GM12864 (cell line): ENCODE measurements around the gene KCTD13.
"Not testable (repeated sequence)": the region's sequence is repeated elsewhere in the genome, so short reads cannot be mapped to it uniquely, and the experiment has no call there.

Source experiments
- DNase-seq: peaks from one replicate; pipeline ENCODE4 v3.0.0-alpha.2; 2011; ENCODE audit warnings: low read depth
- H3K4me3 ChIP-seq: 2 replicates; pipeline ENCODE4 v1.5.1; 2011; ENCODE audit warnings: mild to moderate bottlenecking, low read depth, low read length, control low read depth
- TF ChIP-seq, protein P1 (sequence below): IDR thresholded peaks from 2 replicates; pipeline ENCODE4 v1.5.1; 2011; ENCODE audit warnings: low read depth, mild to moderate bottlenecking, moderate library complexity, low read length, control low read depth, inconsistent platforms; ENCODE audit errors: missing control alignments

KCTD13 gene

DNA sequence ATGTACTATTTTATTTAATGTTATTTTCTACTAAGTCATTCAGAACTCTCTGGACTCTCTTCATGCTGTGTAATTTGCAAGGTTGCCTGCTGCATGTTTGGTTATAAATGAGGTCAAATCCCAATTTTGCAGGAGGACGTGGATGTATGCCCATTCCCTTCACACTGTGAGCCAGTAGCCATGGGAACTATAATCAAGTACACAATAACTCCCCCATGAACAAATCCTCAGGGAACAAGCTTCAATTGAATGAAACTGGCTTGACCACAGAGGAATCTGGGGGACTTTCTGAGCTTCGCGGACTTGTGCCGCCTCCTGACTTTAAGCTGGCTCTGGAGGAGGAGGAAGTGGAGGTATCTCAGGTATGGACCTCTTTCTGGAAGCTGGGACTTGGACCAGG, 14.6 kb upstream of the KCTD13 start:
- TF ChIP-seq, protein P1, sequence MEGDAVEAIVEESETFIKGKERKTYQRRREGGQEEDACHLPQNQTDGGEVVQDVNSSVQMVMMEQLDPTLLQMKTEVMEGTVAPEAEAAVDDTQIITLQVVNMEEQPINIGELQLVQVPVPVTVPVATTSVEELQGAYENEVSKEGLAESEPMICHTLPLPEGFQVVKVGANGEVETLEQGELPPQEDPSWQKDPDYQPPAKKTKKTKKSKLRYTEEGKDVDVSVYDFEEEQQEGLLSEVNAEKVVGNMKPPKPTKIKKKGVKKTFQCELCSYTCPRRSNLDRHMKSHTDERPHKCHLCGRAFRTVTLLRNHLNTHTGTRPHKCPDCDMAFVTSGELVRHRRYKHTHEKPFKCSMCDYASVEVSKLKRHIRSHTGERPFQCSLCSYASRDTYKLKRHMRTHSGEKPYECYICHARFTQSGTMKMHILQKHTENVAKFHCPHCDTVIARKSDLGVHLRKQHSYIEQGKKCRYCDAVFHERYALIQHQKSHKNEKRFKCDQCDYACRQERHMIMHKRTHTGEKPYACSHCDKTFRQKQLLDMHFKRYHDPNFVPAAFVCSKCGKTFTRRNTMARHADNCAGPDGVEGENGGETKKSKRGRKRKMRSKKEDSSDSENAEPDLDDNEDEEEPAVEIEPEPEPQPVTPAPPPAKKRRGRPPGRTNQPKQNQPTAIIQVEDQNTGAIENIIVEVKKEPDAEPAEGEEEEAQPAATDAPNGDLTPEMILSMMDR = no peak
- no peak for DNase-seq
- no peak overlapping the region for H3K4me3 ChIP-seq

DNA sequence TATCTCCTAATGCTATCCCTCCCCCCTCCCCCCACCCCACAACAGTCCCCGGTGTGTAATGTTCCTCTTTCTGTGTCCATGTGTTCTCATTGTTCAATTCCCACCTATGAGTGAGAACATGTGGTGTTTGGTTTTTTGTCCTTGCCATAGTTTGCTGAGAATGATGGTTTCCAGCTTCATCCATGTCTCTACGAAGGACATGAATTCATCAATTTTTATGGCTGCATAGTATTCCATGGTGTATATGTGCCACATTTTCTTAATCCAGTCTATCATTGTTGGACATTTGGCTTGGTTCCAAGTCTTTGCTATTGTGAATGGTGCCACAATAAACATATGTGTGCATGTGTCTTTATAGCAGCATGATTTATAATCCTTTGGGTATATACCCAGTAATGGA, 5.7 kb upstream of the KCTD13 start:
- H3K4me3 ChIP-seq, DNase-seq: not testable (repeated sequence)

DNA sequence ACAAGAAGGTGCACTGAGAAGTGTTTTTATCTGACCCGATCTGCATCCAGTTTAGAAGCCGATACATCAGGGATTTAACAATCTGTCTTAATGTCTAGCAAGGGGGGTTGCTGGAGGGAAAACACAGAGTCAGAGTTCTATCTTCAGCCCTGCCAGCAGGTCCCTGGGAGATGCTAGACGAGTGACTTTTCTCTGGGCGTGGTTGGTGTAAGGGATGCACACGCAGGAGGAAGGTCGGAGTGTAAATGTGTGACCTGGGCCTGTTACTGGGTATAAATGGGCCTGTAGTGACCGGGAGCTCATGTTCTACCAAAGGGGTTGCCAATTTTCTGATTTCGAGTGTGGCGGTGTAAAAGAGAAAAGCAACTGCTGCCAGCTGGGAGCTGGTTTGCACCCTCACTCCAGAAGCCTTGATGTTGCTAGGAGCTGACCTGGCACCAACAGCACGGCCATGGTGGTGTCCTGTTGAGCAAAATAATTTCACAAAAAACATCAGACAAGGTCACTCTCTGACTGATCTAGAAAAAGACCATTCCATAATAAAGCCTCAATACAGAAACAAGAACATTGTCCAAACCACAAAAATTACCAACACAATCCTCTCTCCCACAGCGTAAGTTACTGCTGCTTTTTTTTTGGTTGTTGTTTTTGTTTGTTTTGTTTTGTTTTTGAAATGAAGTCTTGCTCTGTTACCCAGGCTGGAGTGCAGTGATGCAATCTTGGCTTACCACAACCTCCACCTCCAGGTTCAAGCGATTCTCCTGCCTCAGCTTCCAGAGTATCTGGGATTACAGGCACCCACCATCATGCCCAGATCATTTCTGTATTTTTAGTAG, 1.3 kb upstream of the KCTD13 start:
- no peak for DNase-seq
- TF ChIP-seq, protein P1 = no peak
- H3K4me3 ChIP-seq = peak overlapping the region; percentile 88; the same call in 1 of the 2 replicates

DNA sequence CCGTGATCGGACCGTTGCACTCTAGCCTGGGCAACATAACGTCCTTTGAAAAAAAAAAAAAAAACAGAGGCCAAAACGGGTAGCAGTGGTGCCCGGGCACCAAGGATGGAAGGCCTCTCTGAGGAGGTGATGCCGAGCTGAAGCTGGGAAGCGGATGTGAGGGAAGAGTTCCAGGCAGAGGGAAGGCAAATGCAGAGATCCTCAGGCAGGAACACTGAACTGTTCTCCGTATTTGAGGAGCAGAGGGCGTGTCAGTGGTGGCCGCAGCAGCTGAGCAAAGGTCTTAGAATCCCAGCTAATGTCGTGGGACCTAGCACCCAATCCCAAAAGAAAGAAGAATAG, 656 bp upstream of the KCTD13 start:
- peak overlapping the region; percentile 88 for H3K4me3 ChIP-seq
- DNase-seq = no peak
- TF ChIP-seq, protein P1 = no peak

DNA sequence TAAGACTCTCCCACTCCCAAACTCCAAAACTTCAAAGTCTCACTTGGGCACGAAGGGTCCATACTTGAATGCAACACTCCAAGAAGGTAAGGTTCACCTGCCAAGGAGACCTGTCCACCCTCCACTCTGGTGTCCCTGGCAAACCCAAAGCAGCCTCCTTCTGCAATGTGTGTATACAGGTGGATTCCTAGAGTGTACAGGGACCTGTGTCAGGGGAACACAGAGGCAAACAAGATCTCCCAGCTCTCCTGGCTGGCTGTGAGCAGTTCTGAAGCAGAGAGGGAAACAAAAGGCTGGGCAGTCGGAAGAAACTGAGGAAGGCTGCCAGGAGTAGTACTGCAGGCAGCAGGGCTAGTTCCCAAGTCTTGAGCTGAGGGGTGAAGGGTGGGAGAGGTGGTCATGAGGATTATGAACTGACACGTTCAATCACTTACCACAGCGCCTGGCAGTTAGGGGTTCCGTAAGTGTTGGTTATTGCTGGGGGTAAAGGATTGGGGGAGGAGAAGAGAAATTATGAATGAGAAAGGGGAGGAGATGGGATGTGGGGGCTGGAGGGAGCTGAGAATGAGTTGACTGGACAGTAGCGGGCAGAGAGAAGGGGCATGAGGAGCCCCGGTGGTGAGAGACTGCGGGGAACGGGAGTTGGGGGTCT, 795 bp downstream of the KCTD13 start:
- peak overlapping the region; percentile 88 for H3K4me3 ChIP-seq
- DNase-seq = no peak
- TF ChIP-seq, protein P1 = no peak

DNA sequence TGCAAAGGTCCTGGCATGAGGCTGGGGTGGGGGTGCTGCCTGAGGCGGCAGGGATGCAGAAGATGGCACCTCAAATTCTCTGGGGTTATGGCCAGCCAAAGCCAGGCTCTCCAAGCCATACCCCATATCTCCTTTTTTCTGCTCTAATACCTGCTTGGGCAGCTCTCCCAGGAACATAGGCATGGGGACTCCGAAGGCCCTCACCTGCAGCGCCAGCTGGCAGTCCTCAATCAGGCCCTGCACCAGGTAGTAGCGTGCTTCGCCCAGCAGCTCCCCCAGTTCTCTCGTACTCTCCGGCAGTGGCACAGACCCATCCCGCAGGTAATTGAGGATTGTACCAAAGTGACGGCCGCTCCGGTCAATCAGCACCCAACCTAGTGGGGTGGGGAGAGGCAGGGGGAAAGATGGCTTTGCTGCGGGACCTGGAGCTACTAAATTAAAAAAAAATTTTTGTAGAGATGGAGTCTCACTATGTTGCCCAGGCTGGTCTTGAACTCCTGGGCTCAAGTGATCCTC, 3.0 kb downstream of the KCTD13 start:
- no peak for DNase-seq
- H3K4me3 ChIP-seq = no peak overlapping the region

DNA sequence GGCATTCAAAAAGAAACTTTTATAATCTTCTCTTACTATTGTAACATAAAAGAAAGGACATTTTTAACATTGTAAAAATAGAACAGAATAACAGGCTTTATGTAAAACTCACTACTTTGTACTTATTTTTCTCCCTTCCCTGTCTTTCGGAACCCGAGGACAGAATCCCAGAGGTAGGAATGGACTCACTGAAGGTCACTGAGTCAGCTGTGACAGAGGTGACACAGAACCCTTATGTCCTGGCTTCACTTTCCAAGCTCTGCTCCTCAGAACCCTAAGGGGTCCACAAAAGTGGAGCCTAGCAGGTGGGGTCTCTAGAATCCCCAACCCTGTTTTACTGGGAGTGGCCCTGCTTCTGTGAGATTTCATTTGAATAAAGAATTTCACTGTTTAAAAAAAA, 3.7 kb downstream of the KCTD13 start:
- H3K4me3 ChIP-seq = no peak overlapping the region
- TF ChIP-seq, protein P1 = no peak
- DNase-seq = no peak

More for the DNA sequence above, 3.0 kb downstream of the KCTD13 start:
- TF ChIP-seq, protein P1 = no peak
